ENCODE data around the gene CWC15. TPM values are rescaled to one million over a fixed set of nuclear protein-coding genes. Genes with fewer than 3 reads are reported as not detected.
A peak's percentile ranks its signal among the peaks of the same experiment; 100 is the strongest.

Gene CWC15
- total RNA-seq, 1 experiment from 2014 or later, result 56.9 TPM

GRCh38 chr11:94968334-94968958 is 4.9 kb downstream of the CWC15 start:
- ATAC-seq, result 0 out of 2 replicates have a peak, but pooled peaks have one; percentile 19
- Histone ChIP-seq H3K27me3 (ENCODE audit: low read length) (no peaks in the 10 kb centered on the region), H3K36me3 (ENCODE audit: low read depth, low read length) (peaks cover 78% of the 10 kb centered on the region), H3K4me3 (ENCODE audit: low read length) (no peak overlapping the region), H2AFZ (ENCODE audit: low read length) (no peak overlapping the region), H3K79me2 (ENCODE audit: low read length) (peaks cover 23% of the 10 kb centered on the region), H3F3A (ENCODE audit: low read length, unreplicated experiment) (no peaks in the 10 kb centered on the region), H3K4me2 (ENCODE audit: low read length) (no peak overlapping the region), H3K4me1 (ENCODE audit: insufficient read depth, low read length) (peaks cover 10% of the 10 kb centered on the region), H4K20me1 (ENCODE audit: low read length) (peaks cover 10% of the 10 kb centered on the region), H3K9me3 (ENCODE audit: low read length) (no peaks in the 10 kb centered on the region), H3K9ac (ENCODE audit: low read length) (no peak overlapping the region), H3K27ac (ENCODE audit: low read length) (no peak overlapping the region), H3K9me2 (replicated peaks; ENCODE audit: low read length) (no peaks in the 10 kb centered on the region)
- DNase-seq, result peak; percentile 50
- intact Hi-C loops (cut with micrococcal nuclease), result loop anchor here (1.0 kb wide), 2 partner anchors 180 to 345 kb away; no protein-coding TSS in a partner anchor
- BruUV-seq (replicated peaks), result no TSS peak
- TF ChIP-seq EZH2 (IDR thresholded peaks at IDR 0.05; ENCODE audit: low read length, unreplicated experiment), result no peak
- TF ChIP-seq CTCF (conservative IDR thresholded peaks at IDR 0.05; ENCODE audit: low read depth, low read length), result peak; percentile 88
- CTCF ChIA-PET, result interaction anchor here (0.6 to 2.2 kb wide), 8 partner anchors 83 to 1457 kb away, joined by 3 to 16 read pairs (median 3); partner anchors contain the start of gene SRSF8
- POLR2A ChIA-PET (ENCODE audit: unreplicated experiment), result interaction anchor here (0.6 kb wide), 1 partner anchor 180 kb away, joined by 3 read pairs; no protein-coding TSS in a partner anchor

GRCh38 chr11:94964934-94965333 is 8.4 kb downstream of the CWC15 start:
- H4K20me1 ChIP-seq (ENCODE audit: low read length), result peaks cover 5% of the 10 kb centered on the region; the same call in 1 of the 2 replicates
- no peak overlapping the region for H3K4me2 ChIP-seq (ENCODE audit: low read length)
- no peaks in the 10 kb centered on the region for H3K4me1 ChIP-seq (ENCODE audit: insufficient read depth, low read length)
- no peak for TF ChIP-seq EZH2phosphoT487 (IDR thresholded peaks at IDR 0.05; ENCODE audit: borderline replicate concordance, low read length)
- intact Hi-C loops (cut with micrococcal nuclease), result no loop called here
- ATAC-seq (no peak; the same call in 1 of the 2 replicates), DNase-seq (no peak)
- H3K27ac ChIP-seq (ENCODE audit: low read length), result no peak overlapping the region
- H3K79me2 ChIP-seq (ENCODE audit: low read length), result no peaks in the 10 kb centered on the region
- no peak overlapping the region for H3K4me3 ChIP-seq (ENCODE audit: low read length)
- no peak overlapping the region for H3K9ac ChIP-seq (ENCODE audit: low read length)
- ChIA-PET CTCF (no interaction called here), POLR2A (ENCODE audit: unreplicated experiment) (no interaction called here)
- H3K9me3 ChIP-seq (ENCODE audit: low read length), result no peaks in the 10 kb centered on the region
- H3F3A ChIP-seq (ENCODE audit: low read length, unreplicated experiment), result no peaks in the 10 kb centered on the region
- no peaks in the 10 kb centered on the region for H3K9me2 ChIP-seq (replicated peaks; ENCODE audit: low read length)
- H3K27me3 ChIP-seq (ENCODE audit: low read length), result no peaks in the 10 kb centered on the region
- H2AFZ ChIP-seq (ENCODE audit: low read length), result no peak overlapping the region
- peaks cover 83% of the 10 kb centered on the region for H3K36me3 ChIP-seq (ENCODE audit: low read depth, low read length)
- BruUV-seq (replicated peaks), result no TSS peak

GRCh38 chr11:94961255-94961654 is 12.1 kb downstream of the CWC15 start:
- Histone ChIP-seq H3K27ac (ENCODE audit: low read length) (no peak overlapping the region), H3K9me3 (ENCODE audit: low read length) (no peaks in the 10 kb centered on the region), H3K9ac (ENCODE audit: low read length) (no peak overlapping the region), H3K79me2 (ENCODE audit: low read length) (no peaks in the 10 kb centered on the region), H3K36me3 (ENCODE audit: low read depth, low read length) (peaks cover 54% of the 10 kb centered on the region), H3K4me2 (ENCODE audit: low read length) (no peak overlapping the region), H3K4me1 (ENCODE audit: insufficient read depth, low read length) (no peaks in the 10 kb centered on the region), H3K4me3 (ENCODE audit: low read length) (no peak overlapping the region), H3K9me2 (replicated peaks; ENCODE audit: low read length) (no peaks in the 10 kb centered on the region), H2AFZ (ENCODE audit: low read length) (no peak overlapping the region), H4K20me1 (ENCODE audit: low read length) (no peaks in the 10 kb centered on the region), H3K27me3 (ENCODE audit: low read length) (no peaks in the 10 kb centered on the region), H3F3A (ENCODE audit: low read length, unreplicated experiment) (no peaks in the 10 kb centered on the region)
- DNase-seq (no peak), ATAC-seq (no peak)
- ChIA-PET POLR2A (ENCODE audit: unreplicated experiment) (interaction anchor here (0.6 kb wide), 1 partner anchor 193 kb away, joined by 3 read pairs; the partner anchor contains the start of gene AMOTL1), CTCF (no interaction called here)
- TF ChIP-seq EZH2phosphoT487 (IDR thresholded peaks at IDR 0.05; ENCODE audit: borderline replicate concordance, low read length) (no peak), EZH2 (IDR thresholded peaks at IDR 0.05; ENCODE audit: low read length, unreplicated experiment) (no peak), CTCF (conservative IDR thresholded peaks at IDR 0.05; ENCODE audit: low read depth, low read length) (no peak)
- no TSS peak for BruUV-seq (replicated peaks)
- intact Hi-C loops (cut with micrococcal nuclease), result no loop called here
